ENCODE data around the gene TPD52L2. TPM values are rescaled to one million over a fixed set of nuclear protein-coding genes. Genes with fewer than 3 reads are reported as not detected.
"Not testable (repeated sequence)": the region's sequence is repeated elsewhere in the genome, so short reads cannot be mapped to it uniquely, and the experiment has no call there.

TPD52L2 gene
- polyA plus RNA-seq, 2 of the 4 experiments (the other 2 are of a cell fraction) = 86.3 to 99.0 TPM

DNA sequence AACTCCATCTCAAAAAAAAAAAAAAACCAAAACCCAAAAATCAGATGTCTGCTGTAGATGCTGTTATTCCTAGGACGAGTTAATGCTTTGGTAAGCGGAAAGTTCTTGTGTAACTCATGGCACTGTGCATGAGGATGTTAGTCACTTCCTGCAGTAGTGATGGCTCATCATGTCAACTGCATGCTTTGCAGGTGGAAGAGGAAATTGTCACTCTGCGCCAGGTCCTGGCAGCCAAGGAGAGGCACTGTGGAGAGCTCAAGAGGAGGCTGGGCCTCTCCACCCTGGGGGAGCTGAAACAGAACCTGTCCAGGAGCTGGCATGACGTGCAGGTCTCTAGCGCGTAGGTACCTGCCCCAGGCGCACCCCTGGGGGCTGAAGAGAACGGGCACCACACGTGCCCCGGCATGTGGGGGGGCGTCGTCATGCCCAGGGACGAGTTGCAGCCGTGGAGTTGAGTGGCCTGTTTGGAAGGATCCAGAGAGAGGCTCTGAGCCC, 8.5 kb downstream of the TPD52L2 start (continued):
- TF ChIP-seq CBX8 (IDR thresholded peaks at IDR 0.05) = no peak
- TF ChIP-seq CHD2 (IDR thresholded peaks at IDR 0.05; ENCODE audit: low read length, partially characterized antibody) = no peak
- TF ChIP-seq MAFK (IDR thresholded peaks at IDR 0.05; ENCODE audit: partially characterized antibody) = peak; percentile 75
- TF ChIP-seq CBX2 (IDR thresholded peaks at IDR 0.05; ENCODE audit: borderline replicate concordance, low read depth) = no peak
- no peak for TF ChIP-seq E2F6 (IDR thresholded peaks at IDR 0.05; ENCODE audit: borderline replicate concordance, low read depth)
- TF ChIP-seq GATA3 (IDR thresholded peaks at IDR 0.05; ENCODE audit: borderline replicate concordance) = no peak
- TF ChIP-seq, protein P1, sequence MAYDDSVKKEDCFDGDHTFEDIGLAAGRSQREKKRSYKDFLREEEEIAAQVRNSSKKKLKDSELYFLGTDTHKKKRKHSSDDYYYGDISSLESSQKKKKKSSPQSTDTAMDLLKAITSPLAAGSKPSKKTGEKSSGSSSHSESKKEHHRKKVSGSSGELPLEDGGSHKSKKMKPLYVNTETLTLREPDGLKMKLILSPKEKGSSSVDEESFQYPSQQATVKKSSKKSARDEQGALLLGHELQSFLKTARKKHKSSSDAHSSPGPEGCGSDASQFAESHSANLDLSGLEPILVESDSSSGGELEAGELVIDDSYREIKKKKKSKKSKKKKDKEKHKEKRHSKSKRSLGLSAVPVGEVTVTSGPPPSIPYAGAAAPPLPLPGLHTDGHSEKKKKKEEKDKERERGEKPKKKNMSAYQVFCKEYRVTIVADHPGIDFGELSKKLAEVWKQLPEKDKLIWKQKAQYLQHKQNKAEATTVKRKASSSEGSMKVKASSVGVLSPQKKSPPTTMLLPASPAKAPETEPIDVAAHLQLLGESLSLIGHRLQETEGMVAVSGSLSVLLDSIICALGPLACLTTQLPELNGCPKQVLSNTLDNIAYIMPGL (CRISPR knock-in tag; IDR thresholded peaks at IDR 0.05; ENCODE audit: borderline replicate concordance) = no peak
- TF ChIP-seq HOXB13 (CRISPR knock-in tag; IDR thresholded peaks at IDR 0.05; ENCODE audit: low read depth) = no peak

- not testable (repeated sequence) for FAIRE-seq; H3K4me2 ChIP-seq; H3K4me1 ChIP-seq; ATAC-seq; H3K4me3 ChIP-seq; H3K27ac ChIP-seq; DNase-seq (ENCODE audit: low read depth in 1 of 2, low spot score in 1 of 2); H3K9me3 ChIP-seq
- ChIA-PET CTCF (interaction anchor here (1.9 to 2.1 kb wide), 2 partner anchors 10 to 100 kb away, joined by 5 to 7 read pairs; partner anchors contain the start of gene TPD52L2), POLR2A (interaction anchor here (1.9 kb wide), 1 partner anchor 9 kb away, joined by 11 read pairs; the partner anchor contains the start of gene TPD52L2)
- 95% methylated on average over 7 of the region's 7 CpGs for WGBS (ENCODE audit: missing lambda C conversion rate)
Measured at GRCh38 chr20:63874241-63874640, 9.2 kb downstream of the TPD52L2 start.

GRCh38 chr20:63876489-63877036, 11.5 kb downstream of the TPD52L2 start:
- Histone ChIP-seq H3K4me3 (no peak overlapping the region), H3K27ac (no peak overlapping the region), H3K4me2 (no peak overlapping the region), H3K4me1 (no peaks in the 10 kb centered on the region), H3K9me3 (no peaks in the 10 kb centered on the region)
- DNase-seq (ENCODE audit: low read depth in 1 of 2, low spot score in 1 of 2) (no peak), FAIRE-seq (no peak), ATAC-seq (no peak)
- WGBS (ENCODE audit: missing lambda C conversion rate) = 90% methylated on average over 19 of the region's 19 CpGs
- TF ChIP-seq ZC3H11A (IDR thresholded peaks at IDR 0.05) = no peak
- TF ChIP-seq, protein P2, sequence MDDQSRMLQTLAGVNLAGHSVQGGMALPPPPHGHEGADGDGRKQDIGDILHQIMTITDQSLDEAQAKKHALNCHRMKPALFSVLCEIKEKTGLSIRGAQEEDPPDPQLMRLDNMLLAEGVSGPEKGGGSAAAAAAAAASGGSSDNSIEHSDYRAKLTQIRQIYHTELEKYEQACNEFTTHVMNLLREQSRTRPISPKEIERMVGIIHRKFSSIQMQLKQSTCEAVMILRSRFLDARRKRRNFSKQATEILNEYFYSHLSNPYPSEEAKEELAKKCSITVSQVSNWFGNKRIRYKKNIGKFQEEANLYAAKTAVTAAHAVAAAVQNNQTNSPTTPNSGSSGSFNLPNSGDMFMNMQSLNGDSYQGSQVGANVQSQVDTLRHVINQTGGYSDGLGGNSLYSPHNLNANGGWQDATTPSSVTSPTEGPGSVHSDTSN (IDR thresholded peaks at IDR 0.05) = no peak
- no peak for TF ChIP-seq TP53 (CRISPR knock-in tag; IDR thresholded peaks at IDR 0.05)
- TF ChIP-seq HOXA7 (CRISPR knock-in tag; IDR thresholded peaks at IDR 0.05) = no peak
- TF ChIP-seq FOSB (CRISPR knock-in tag; IDR thresholded peaks at IDR 0.05) = no peak
- no peak for TF ChIP-seq FOXS1 (CRISPR knock-in tag; IDR thresholded peaks at IDR 0.05)
- POLR2A ChIA-PET = interaction anchor here (1.0 to 4.5 kb wide), 2 partner anchors 11 to 18 kb away, joined by 4 to 26 read pairs; partner anchors contain the start of genes DNAJC5 and TPD52L2
- CTCF ChIA-PET = interaction anchor here (0.9 to 1.4 kb wide), 3 partner anchors 90 to 244 kb away, joined by 3 to 4 read pairs (median 3); no protein-coding TSS in a partner anchor

DNA sequence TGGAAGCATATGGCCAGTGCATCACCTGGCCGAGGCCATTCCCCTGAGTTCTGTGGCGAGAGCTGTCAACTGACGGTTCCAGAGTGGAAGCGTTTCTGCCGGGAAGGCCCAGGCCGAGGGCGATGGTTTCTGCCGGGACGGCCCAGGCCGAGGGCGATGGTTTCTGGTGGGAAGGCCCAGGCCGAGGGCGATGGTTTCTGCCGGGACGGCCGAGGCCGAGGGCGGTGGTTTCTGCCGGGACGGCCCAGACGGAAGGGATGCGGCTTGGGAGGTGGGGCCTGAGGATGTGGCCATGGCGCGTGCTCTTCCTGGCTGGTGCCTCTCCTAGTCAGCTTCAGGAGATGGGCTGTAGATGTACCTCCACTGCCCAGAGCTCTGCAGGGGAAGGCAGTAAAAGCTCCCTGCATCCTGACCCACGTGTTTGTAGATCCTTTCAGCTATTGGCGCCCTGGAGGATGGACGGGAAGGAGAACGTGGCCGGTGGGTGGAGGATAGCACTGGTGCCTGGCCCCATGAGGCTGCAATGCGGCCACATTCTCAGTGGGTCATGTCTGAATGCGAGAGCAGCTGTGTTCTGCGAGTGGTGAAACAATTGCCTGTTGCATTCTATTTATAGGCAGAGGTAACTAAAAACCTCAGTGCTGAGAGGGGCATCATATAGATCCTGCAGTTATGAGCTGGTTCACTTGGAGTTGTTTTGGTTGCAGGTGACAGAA, 12.8 kb downstream of the TPD52L2 start:
- FAIRE-seq = no peak
- ChIA-PET POLR2A (interaction anchor here (4.5 kb wide), 1 partner anchor 12 kb away, joined by 26 read pairs; the partner anchor contains the start of gene TPD52L2), CTCF (interaction anchor here (0.5 to 1.6 kb wide), 4 partner anchors 9 to 161 kb away, joined by 3 to 4 read pairs (median 4); no protein-coding TSS in a partner anchor)
- 94% methylated on average over 32 of the region's 32 CpGs for WGBS (ENCODE audit: missing lambda C conversion rate)
- no peak overlapping the region for H3K4me3 ChIP-seq
- no peak overlapping the region for H3K27ac ChIP-seq
- no peaks in the 10 kb centered on the region for H3K9me3 ChIP-seq
- ATAC-seq = no peak
- H3K4me1 ChIP-seq = no peaks in the 10 kb centered on the region
- H3K4me2 ChIP-seq = no peak overlapping the region
- no peak for DNase-seq (ENCODE audit: low read depth in 1 of 2, low spot score in 1 of 2)
- TF ChIP-seq, protein P3, sequence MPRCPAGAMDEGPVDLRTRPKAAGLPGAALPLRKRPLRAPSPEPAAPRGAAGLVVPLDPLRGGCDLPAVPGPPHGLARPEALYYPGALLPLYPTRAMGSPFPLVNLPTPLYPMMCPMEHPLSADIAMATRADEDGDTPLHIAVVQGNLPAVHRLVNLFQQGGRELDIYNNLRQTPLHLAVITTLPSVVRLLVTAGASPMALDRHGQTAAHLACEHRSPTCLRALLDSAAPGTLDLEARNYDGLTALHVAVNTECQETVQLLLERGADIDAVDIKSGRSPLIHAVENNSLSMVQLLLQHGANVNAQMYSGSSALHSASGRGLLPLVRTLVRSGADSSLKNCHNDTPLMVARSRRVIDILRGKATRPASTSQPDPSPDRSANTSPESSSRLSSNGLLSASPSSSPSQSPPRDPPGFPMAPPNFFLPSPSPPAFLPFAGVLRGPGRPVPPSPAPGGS (IDR thresholded peaks at IDR 0.05) = no peak
- TF ChIP-seq GATA3 (IDR thresholded peaks at IDR 0.05; ENCODE audit: borderline replicate concordance) (no peak), TFCP2L1 (CRISPR knock-in tag; IDR thresholded peaks at IDR 0.05) (no peak), ZFP36 (IDR thresholded peaks at IDR 0.05; ENCODE audit: borderline replicate concordance, partially characterized antibody) (no peak), CBX8 (IDR thresholded peaks at IDR 0.05) (no peak), POLR2AphosphoS2 (conservative IDR thresholded peaks at IDR 0.05; ENCODE audit: low read length) (0 out of 2 replicates have a peak, but pooled peaks have one; percentile 30), KDM5A (IDR thresholded peaks at IDR 0.05) (no peak)
- TF ChIP-seq, protein P4, sequence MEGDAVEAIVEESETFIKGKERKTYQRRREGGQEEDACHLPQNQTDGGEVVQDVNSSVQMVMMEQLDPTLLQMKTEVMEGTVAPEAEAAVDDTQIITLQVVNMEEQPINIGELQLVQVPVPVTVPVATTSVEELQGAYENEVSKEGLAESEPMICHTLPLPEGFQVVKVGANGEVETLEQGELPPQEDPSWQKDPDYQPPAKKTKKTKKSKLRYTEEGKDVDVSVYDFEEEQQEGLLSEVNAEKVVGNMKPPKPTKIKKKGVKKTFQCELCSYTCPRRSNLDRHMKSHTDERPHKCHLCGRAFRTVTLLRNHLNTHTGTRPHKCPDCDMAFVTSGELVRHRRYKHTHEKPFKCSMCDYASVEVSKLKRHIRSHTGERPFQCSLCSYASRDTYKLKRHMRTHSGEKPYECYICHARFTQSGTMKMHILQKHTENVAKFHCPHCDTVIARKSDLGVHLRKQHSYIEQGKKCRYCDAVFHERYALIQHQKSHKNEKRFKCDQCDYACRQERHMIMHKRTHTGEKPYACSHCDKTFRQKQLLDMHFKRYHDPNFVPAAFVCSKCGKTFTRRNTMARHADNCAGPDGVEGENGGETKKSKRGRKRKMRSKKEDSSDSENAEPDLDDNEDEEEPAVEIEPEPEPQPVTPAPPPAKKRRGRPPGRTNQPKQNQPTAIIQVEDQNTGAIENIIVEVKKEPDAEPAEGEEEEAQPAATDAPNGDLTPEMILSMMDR (IDR thresholded peaks at IDR 0.05) = no peak

Data from A549 (cell line).